GM20431 (cell line): ENCODE measurements around the gene MLLT10.

ENCODE experiments used
- in situ Hi-C: fragments of 300-500 bp; cut with MseI, MboI; formaldehyde crosslinking; loops from one replicate; pipeline ENCODE4 v1.15.0; 2020; ENCODE audit warnings: low sequenced_read_pairs; ENCODE audit not compliant: unreplicated experiment

Gene MLLT10

GRCh38 chr10:21751341-21752310 is 217.6 kb downstream of the MLLT10 start:
- in situ Hi-C loops, result no loop called here

GRCh38 chr10:21753497-21754270 is 219.7 kb downstream of the MLLT10 start:
- in situ Hi-C loops, result no loop called here

- in situ Hi-C loops, result no loop called here
Measured at GRCh38 chr10:21754410-21755011, 220.5 kb downstream of the MLLT10 start.

- in situ Hi-C loops, result no loop called here
Measured at GRCh38 chr10:21756707-21757106, 222.7 kb downstream of the MLLT10 start.

GRCh38 chr10:21757185-21757901 is 223.3 kb downstream of the MLLT10 start:
- in situ Hi-C loops, result no loop called here

GRCh38 chr10:21758239-21758638 is 224.2 kb downstream of the MLLT10 start:
- in situ Hi-C loops, result no loop called here

GRCh38 chr10:21758696-21759095 is 224.7 kb downstream of the MLLT10 start:
- in situ Hi-C loops, result no loop called here

- in situ Hi-C loops, result no loop called here
Measured at GRCh38 chr10:21759232-21759631, 225.2 kb downstream of the MLLT10 start.

- in situ Hi-C loops, result no loop called here
Measured at GRCh38 chr10:21760332-21760731, 226.3 kb downstream of the MLLT10 start.

GRCh38 chr10:21764466-21765189 is 230.6 kb downstream of the MLLT10 start:
- in situ Hi-C loops, result no loop called here

- in situ Hi-C loops, result no loop called here
Measured at GRCh38 chr10:21769041-21769440, 235.0 kb downstream of the MLLT10 start.

- in situ Hi-C loops, result no loop called here
Measured at GRCh38 chr10:21771219-21771618, 237.2 kb downstream of the MLLT10 start.

- in situ Hi-C loops, result no loop called here
Measured at GRCh38 chr10:21776883-21777282, 242.9 kb downstream of the MLLT10 start.

- in situ Hi-C loops, result no loop called here
Measured at GRCh38 chr10:21791276-21791675, 257.2 kb downstream of the MLLT10 start.
